HuH-7 (cell line): ENCODE measurements around the gene KRTAP10-1.
"Not testable (repeated sequence)": the region's sequence is repeated elsewhere in the genome, so short reads cannot be mapped to it uniquely, and the experiment has no call there.

ENCODE experiments used
- DNase-seq: peaks from one replicate; pipeline ENCODE4 v3.0.0; 2011; ENCODE audit warnings: low spot score

KRTAP10-1 gene

GRCh38 chr21:44571296-44571695, 31.3 kb upstream of the KRTAP10-1 start:
- no peak for DNase-seq

GRCh38 chr21:44569861-44570517, 30.0 kb upstream of the KRTAP10-1 start:
- no peak for DNase-seq

- no peak for DNase-seq
Observed at GRCh38 chr21:44568667-44569556, 28.9 kb upstream of the KRTAP10-1 start.

- no peak for DNase-seq
Observed at GRCh38 chr21:44568261-44568660, 28.3 kb upstream of the KRTAP10-1 start.

GRCh38 chr21:44567481-44568171, 27.6 kb upstream of the KRTAP10-1 start:
- DNase-seq = no peak

- no peak for DNase-seq
Observed at GRCh38 chr21:44566403-44566802, 26.4 kb upstream of the KRTAP10-1 start.

GRCh38 chr21:44564886-44565598, 25.0 kb upstream of the KRTAP10-1 start:
- DNase-seq = no peak

- no peak for DNase-seq
Observed at GRCh38 chr21:44564099-44564498, 24.1 kb upstream of the KRTAP10-1 start.

- no peak for DNase-seq
Observed at GRCh38 chr21:44558695-44559094, 18.7 kb upstream of the KRTAP10-1 start, which contains the start of gene KRTAP10-3. Gene KRTAP10-3, minus strand, starts transcription at chr21:44558795. Its CDS starts 80 bp downstream, at chr21:44558715.

GRCh38 chr21:44558329-44558675, 18.3 kb upstream of the KRTAP10-1 start:
- not testable (repeated sequence) for DNase-seq

- no peak for DNase-seq
Observed at GRCh38 chr21:44557491-44558328, 17.7 kb upstream of the KRTAP10-1 start.

- DNase-seq = no peak
Observed at GRCh38 chr21:44556879-44557278, 16.9 kb upstream of the KRTAP10-1 start.

- no peak for DNase-seq
Observed at GRCh38 chr21:44555200-44555875, 15.3 kb upstream of the KRTAP10-1 start.

- no peak for DNase-seq
Observed at GRCh38 chr21:44552681-44553080, 12.7 kb upstream of the KRTAP10-1 start.

GRCh38 chr21:44552136-44552535, 12.1 kb upstream of the KRTAP10-1 start:
- no peak for DNase-seq

- DNase-seq = no peak
Observed at GRCh38 chr21:44551340-44551961, 11.5 kb upstream of the KRTAP10-1 start, which contains the start of gene KRTAP10-2. Gene KRTAP10-2, minus strand, starts transcription at chr21:44551505. Its CDS starts 47 bp downstream, at chr21:44551458.

GRCh38 chr21:44550807-44551206, 10.8 kb upstream of the KRTAP10-1 start:
- no peak for DNase-seq

GRCh38 chr21:44550285-44550684, 10.3 kb upstream of the KRTAP10-1 start:
- not testable (repeated sequence) for DNase-seq

GRCh38 chr21:44549525-44550211, 9.7 kb upstream of the KRTAP10-1 start:
- DNase-seq = no peak
